ENCODE measurements around the gene CCDC167. TPM values are rescaled to one million over a fixed set of nuclear protein-coding genes. Genes with fewer than 3 reads are reported as not detected.
"Not testable (repeated sequence)": the region's sequence is repeated elsewhere in the genome, so short reads cannot be mapped to it uniquely, and the experiment has no call there.

CCDC167 gene
- total RNA-seq, 1 experiment from 2014 or later: 27.8 TPM

GRCh38 chr6:37449984-37450383 lies 49.7 kb downstream of the CCDC167 start:
- Histone ChIP-seq H3K36me3 (ENCODE audit: control insufficient read depth in 1 of 2, insufficient read depth in 2 of 2, low read length in 2 of 2) (peaks cover 17 to 27% of the 10 kb centered on the region in 2 experiments), H3K9ac (ENCODE audit: low read length) (no peak overlapping the region), H4K20me1 (ENCODE audit: insufficient read depth) (no peaks in the 10 kb centered on the region), H3K4me1 (ENCODE audit: control insufficient read depth in 1 of 2, insufficient read depth in 2 of 2, low read length in 2 of 2) (no peaks in the 10 kb centered on the region), H3K9me2 (ENCODE audit: insufficient read depth) (no peaks in the 10 kb centered on the region), H3K4me3 (replicated peaks in 1 of 2; ENCODE audit: low read depth in 1 of 2, low read length in 2 of 2) (no peak overlapping the region), H3K79me2 (ENCODE audit: insufficient read depth, low read length) (no peaks in the 10 kb centered on the region), H3K27me3 (ENCODE audit: insufficient read depth, low read length) (no peaks in the 10 kb centered on the region), H2AFZ (ENCODE audit: low read depth, low read length, poor library complexity, severe bottlenecking) (no peak overlapping the region), H3K9me3 (ENCODE audit: control insufficient read depth in 1 of 2, insufficient read depth in 1 of 2, low read depth in 1 of 2, low read length in 2 of 2) (no peaks in the 10 kb centered on the region), H3K4me2 (ENCODE audit: low read length) (no peak overlapping the region), H3K27ac (ENCODE audit: low read depth, low read length) (no peak overlapping the region)
- no peak for DNase-seq (ENCODE audit: low read depth, low spot score)
- ChIA-PET RAD21 (ENCODE audit: low non-redundant PET in 1 of 2, low total read pairs in 2 of 2, uncharacterized antibody in 2 of 2, unreplicated experiment in 2 of 2) (no interaction called here), CTCF (no interaction called here), POLR2A (no interaction called here)
- intact Hi-C loops (cut with micrococcal nuclease): no loop called here
- no peak for ATAC-seq
- BruUV-seq (replicated peaks): no TSS peak
- TF ChIP-seq CEBPB (IDR thresholded peaks at IDR 0.05; ENCODE audit: low read depth) (no peak), ZNF274 (IDR thresholded peaks at IDR 0.05; ENCODE audit: low read depth, low read length) (no peak), EGR1 (IDR thresholded peaks at IDR 0.05; ENCODE audit: low read depth) (no peak), CTCF (IDR thresholded peaks at IDR 0.05 in 2 of 3, conservative IDR thresholded peaks at IDR 0.05 in 1 of 3; ENCODE audit: borderline replicate concordance in 1 of 3, insufficient read depth in 1 of 3, low read depth in 2 of 3, low read length in 2 of 3) (no peak), SP1 (IDR thresholded peaks at IDR 0.05; ENCODE audit: low read depth) (no peak), RAD21 (IDR thresholded peaks at IDR 0.05; ENCODE audit: low read depth) (no peak), CBX3 (IDR thresholded peaks at IDR 0.05; ENCODE audit: low read depth) (no peak), POLR2A (IDR thresholded peaks at IDR 0.05; ENCODE audit: borderline replicate concordance, extremely low read depth, insufficient read depth, insufficient read length) (no peak), TCF7L2 (IDR thresholded peaks at IDR 0.05; ENCODE audit: borderline replicate concordance, extremely low read depth, insufficient read depth, insufficient read length) (no peak)

DNA sequence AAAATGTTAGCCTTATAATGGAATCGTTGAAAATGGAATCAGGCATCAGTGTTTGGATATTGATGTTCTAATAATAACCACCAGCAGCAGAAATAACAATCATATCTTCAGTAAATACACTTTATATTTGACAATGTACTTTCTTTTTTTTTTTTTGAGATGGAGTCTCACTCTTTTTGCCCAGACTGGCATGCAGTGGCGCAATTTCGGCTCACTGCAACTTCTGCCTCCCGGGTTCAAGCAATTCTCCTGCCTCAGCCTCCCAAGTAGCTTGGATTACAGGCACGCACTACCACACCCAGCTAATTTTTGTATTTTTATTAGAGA lies 56.5 kb downstream of the CCDC167 start:
- H3K27me3 ChIP-seq (ENCODE audit: insufficient read depth, low read length); POLR2A ChIA-PET; RAD21 ChIA-PET (ENCODE audit: low non-redundant PET in 1 of 2, low total read pairs in 2 of 2, uncharacterized antibody in 2 of 2, unreplicated experiment in 2 of 2); H3K4me1 ChIP-seq (ENCODE audit: control insufficient read depth in 1 of 2, insufficient read depth in 2 of 2, low read length in 2 of 2); H3K9me3 ChIP-seq (ENCODE audit: control insufficient read depth in 1 of 2, insufficient read depth in 1 of 2, low read depth in 1 of 2, low read length in 2 of 2); DNase-seq (ENCODE audit: low read depth, low spot score); H3K9ac ChIP-seq (ENCODE audit: low read length); H3K27ac ChIP-seq (ENCODE audit: low read depth, low read length); intact Hi-C loops (cut with micrococcal nuclease); CTCF ChIA-PET; H2AFZ ChIP-seq (ENCODE audit: low read depth, low read length, poor library complexity, severe bottlenecking); ATAC-seq; H3K4me3 ChIP-seq (replicated peaks in 1 of 2; ENCODE audit: low read depth in 1 of 2, low read length in 2 of 2); H3K79me2 ChIP-seq (ENCODE audit: insufficient read depth, low read length); H3K4me2 ChIP-seq (ENCODE audit: low read length); H4K20me1 ChIP-seq (ENCODE audit: insufficient read depth); H3K9me2 ChIP-seq (ENCODE audit: insufficient read depth); BruUV-seq (replicated peaks): not testable (repeated sequence)
- H3K36me3 ChIP-seq (ENCODE audit: control insufficient read depth in 1 of 2, insufficient read depth in 2 of 2, low read length in 2 of 2): peaks cover 19 to 30% of the 10 kb centered on the region in 2 experiments
